ENCODE results near the gene FASTKD1. TPM values are rescaled to one million over a fixed set of nuclear protein-coding genes. Genes with fewer than 3 reads are reported as not detected.
"Not testable (repeated sequence)": the region's sequence is repeated elsewhere in the genome, so short reads cannot be mapped to it uniquely, and the experiment has no call there.

Gene FASTKD1
- total RNA-seq, 2 experiments from 2014 or later = 57.5 to 58.2 TPM

GRCh38 chr2:169582552-169583266 lies 9.0 kb upstream of the FASTKD1 start:
- not testable (repeated sequence) for H3K27ac Mint-ChIP-seq, DNase-seq, H3K27me3 Mint-ChIP-seq, H3K4me3 Mint-ChIP-seq
- Mint-ChIP-seq H3K4me1 (peaks cover 22% of the 10 kb centered on the region), H3K36me3 (peaks cover 33% of the 10 kb centered on the region), H3K9me3 (peaks cover 13% of the 10 kb centered on the region)

- Mint-ChIP-seq H3K9me3 (peaks cover 12% of the 10 kb centered on the region), H3K27ac (no peak overlapping the region), H3K4me3 (no peak overlapping the region), H3K4me1 (peaks cover 7% of the 10 kb centered on the region), H3K36me3 (peaks cover 13% of the 10 kb centered on the region), H3K27me3 (no peaks in the 10 kb centered on the region)
- no peak for DNase-seq
These were observed 5.4 kb upstream of the FASTKD1 start for GRCh38 chr2:169579044-169579443.

GRCh38 chr2:169575264-169575663 lies 1.6 kb upstream of the FASTKD1 start:
- not testable (repeated sequence) for H3K36me3 Mint-ChIP-seq, H3K27ac Mint-ChIP-seq, DNase-seq, H3K4me3 Mint-ChIP-seq, H3K9me3 Mint-ChIP-seq, H3K27me3 Mint-ChIP-seq
- peaks cover 15% of the 10 kb centered on the region for H3K4me1 Mint-ChIP-seq

- not testable (repeated sequence) for H3K27me3 Mint-ChIP-seq, H3K27ac Mint-ChIP-seq, DNase-seq, H3K9me3 Mint-ChIP-seq, H3K36me3 Mint-ChIP-seq, H3K4me3 Mint-ChIP-seq
- peaks cover 18% of the 10 kb centered on the region for H3K4me1 Mint-ChIP-seq
These were observed 874 bp upstream of the FASTKD1 start for GRCh38 chr2:169574539-169574938.

GRCh38 chr2:169573974-169574299 lies 272 bp upstream of the FASTKD1 start:
- H3K4me3 Mint-ChIP-seq = peak overlapping the region; percentile 97
- H3K36me3 Mint-ChIP-seq = peaks cover 5% of the 10 kb centered on the region
- peak overlapping the region; percentile 93 for H3K27ac Mint-ChIP-seq
- peaks cover 20% of the 10 kb centered on the region for H3K4me1 Mint-ChIP-seq
- no peak for DNase-seq
- H3K27me3 Mint-ChIP-seq = no peaks in the 10 kb centered on the region
- H3K9me3 Mint-ChIP-seq = no peaks in the 10 kb centered on the region

GRCh38 chr2:169572821-169573159 lies 875 bp downstream of the FASTKD1 start:
- H3K4me1 Mint-ChIP-seq = peaks cover 18% of the 10 kb centered on the region
- H3K36me3 Mint-ChIP-seq = peaks cover 7% of the 10 kb centered on the region
- H3K27ac Mint-ChIP-seq = peak overlapping the region; percentile 93
- peak overlapping the region; percentile 97 for H3K4me3 Mint-ChIP-seq
- no peaks in the 10 kb centered on the region for H3K9me3 Mint-ChIP-seq
- DNase-seq = no peak
- H3K27me3 Mint-ChIP-seq = no peaks in the 10 kb centered on the region

GRCh38 chr2:169572189-169572588 lies 1.5 kb downstream of the FASTKD1 start:
- Mint-ChIP-seq H3K9me3 (no peaks in the 10 kb centered on the region), H3K36me3 (peaks cover 9% of the 10 kb centered on the region)

GRCh38 chr2:169571571-169571970 lies 2.1 kb downstream of the FASTKD1 start:
- peaks cover 18% of the 10 kb centered on the region for H3K4me1 Mint-ChIP-seq
- H3K27me3 Mint-ChIP-seq = no peaks in the 10 kb centered on the region
- H3K4me3 Mint-ChIP-seq = no peak overlapping the region
- peaks cover 9% of the 10 kb centered on the region for H3K36me3 Mint-ChIP-seq
- no peaks in the 10 kb centered on the region for H3K9me3 Mint-ChIP-seq
- H3K27ac Mint-ChIP-seq = no peak overlapping the region
- no peak for DNase-seq

More at GRCh38 chr2:169572189-169572588, 1.5 kb downstream of the FASTKD1 start:
- H3K4me3 Mint-ChIP-seq = no peak overlapping the region
- no peaks in the 10 kb centered on the region for H3K27me3 Mint-ChIP-seq
- H3K4me1 Mint-ChIP-seq = peaks cover 18% of the 10 kb centered on the region
- no peak overlapping the region for H3K27ac Mint-ChIP-seq
- DNase-seq = no peak

- H3K9me3 Mint-ChIP-seq, H3K4me3 Mint-ChIP-seq, H3K27me3 Mint-ChIP-seq: not testable (repeated sequence)
These were observed 2.9 kb downstream of the FASTKD1 start for GRCh38 chr2:169570752-169571151.

GRCh38 chr2:169569948-169570347 lies 3.7 kb downstream of the FASTKD1 start:
- H3K9me3 Mint-ChIP-seq = no peaks in the 10 kb centered on the region
- no peak overlapping the region for H3K27ac Mint-ChIP-seq

More at GRCh38 chr2:169570752-169571151, 2.9 kb downstream of the FASTKD1 start:
- H3K27ac Mint-ChIP-seq, DNase-seq: not testable (repeated sequence)
- Mint-ChIP-seq H3K36me3 (peaks cover 12% of the 10 kb centered on the region), H3K4me1 (peaks cover 18% of the 10 kb centered on the region)

GRCh38 chr2:169565686-169566085 lies 8.0 kb downstream of the FASTKD1 start:
- H3K27ac Mint-ChIP-seq = no peak overlapping the region
- H3K9me3 Mint-ChIP-seq = no peaks in the 10 kb centered on the region
- no peak for DNase-seq
- H3K36me3 Mint-ChIP-seq = peaks cover 31% of the 10 kb centered on the region
- no peak overlapping the region for H3K4me3 Mint-ChIP-seq
- H3K27me3 Mint-ChIP-seq = no peaks in the 10 kb centered on the region
- peaks cover 8% of the 10 kb centered on the region for H3K4me1 Mint-ChIP-seq

More at GRCh38 chr2:169569948-169570347, 3.7 kb downstream of the FASTKD1 start:
- H3K4me1 Mint-ChIP-seq = peaks cover 18% of the 10 kb centered on the region
- no peak overlapping the region for H3K4me3 Mint-ChIP-seq
- DNase-seq = no peak
- H3K27me3 Mint-ChIP-seq = no peaks in the 10 kb centered on the region
- H3K36me3 Mint-ChIP-seq = peaks cover 19% of the 10 kb centered on the region

- H3K9me3 Mint-ChIP-seq = no peaks in the 10 kb centered on the region
- H3K36me3 Mint-ChIP-seq = peaks cover 26% of the 10 kb centered on the region
- no peaks in the 10 kb centered on the region for H3K27me3 Mint-ChIP-seq
- no peak overlapping the region for H3K27ac Mint-ChIP-seq
- no peaks in the 10 kb centered on the region for H3K4me1 Mint-ChIP-seq
- DNase-seq = no peak
- H3K4me3 Mint-ChIP-seq = no peak overlapping the region
These were observed 11.1 kb downstream of the FASTKD1 start for GRCh38 chr2:169562519-169562918.

GRCh38 chr2:169562084-169562483 lies 11.6 kb downstream of the FASTKD1 start:
- not testable (repeated sequence) for H3K4me1 Mint-ChIP-seq, H3K4me3 Mint-ChIP-seq, H3K27me3 Mint-ChIP-seq, DNase-seq, H3K27ac Mint-ChIP-seq, H3K9me3 Mint-ChIP-seq
- peaks cover 26% of the 10 kb centered on the region for H3K36me3 Mint-ChIP-seq

GRCh38 chr2:169561364-169561763 lies 12.3 kb downstream of the FASTKD1 start:
- H3K4me1 Mint-ChIP-seq = no peaks in the 10 kb centered on the region
- H3K27me3 Mint-ChIP-seq = no peaks in the 10 kb centered on the region
- no peak overlapping the region for H3K4me3 Mint-ChIP-seq
- DNase-seq = no peak
- H3K27ac Mint-ChIP-seq = peak overlapping the region; percentile 51
- peaks cover 26% of the 10 kb centered on the region for H3K36me3 Mint-ChIP-seq
- H3K9me3 Mint-ChIP-seq = no peaks in the 10 kb centered on the region

- Mint-ChIP-seq H3K27me3 (no peaks in the 10 kb centered on the region), H3K4me3 (no peak overlapping the region), H3K4me1 (peaks cover 12% of the 10 kb centered on the region), H3K9me3 (no peaks in the 10 kb centered on the region), H3K27ac (no peak overlapping the region), H3K36me3 (peaks cover 15% of the 10 kb centered on the region)
- DNase-seq = peak; percentile 6
These were observed 26.9 kb downstream of the FASTKD1 start for GRCh38 chr2:169546756-169547155.

- Mint-ChIP-seq H3K4me3 (no peak overlapping the region), H3K4me1 (peaks cover 12% of the 10 kb centered on the region), H3K27ac (no peak overlapping the region), H3K27me3 (no peaks in the 10 kb centered on the region), H3K36me3 (peaks cover 16% of the 10 kb centered on the region), H3K9me3 (no peaks in the 10 kb centered on the region)
- no peak for DNase-seq
These were observed 31.2 kb downstream of the FASTKD1 start for GRCh38 chr2:169542433-169542832.
